ENCODE measurements around the gene IL1RN.
A peak's percentile ranks its signal among the peaks of the same experiment; 100 is the strongest.

IL1RN gene

GRCh38 chr2:113136828-113137775 is 9.7 kb downstream of the IL1RN start:
- peak; percentile 66 for TF ChIP-seq CTCF (IDR thresholded peaks at IDR 0.05; ENCODE audit: low read depth, low read length, missing control alignments)
- no peak overlapping the region for H3K4me3 ChIP-seq (ENCODE audit: low read depth, low read length)
- no peak for DNase-seq (ENCODE audit: low read depth)

- DNase-seq (ENCODE audit: low read depth), result no peak
Measured at GRCh38 chr2:113137827-113138226, 10.4 kb downstream of the IL1RN start.

GRCh38 chr2:113138428-113139322 is 11.3 kb downstream of the IL1RN start:
- H3K4me3 ChIP-seq (ENCODE audit: low read depth, low read length), result no peak overlapping the region
- peak; percentile 67 for TF ChIP-seq CTCF (IDR thresholded peaks at IDR 0.05; ENCODE audit: low read depth, low read length, missing control alignments)
- peak; percentile 68 for DNase-seq (ENCODE audit: low read depth)

More at GRCh38 chr2:113137827-113138226, 10.4 kb downstream of the IL1RN start:
- TF ChIP-seq CTCF (IDR thresholded peaks at IDR 0.05; ENCODE audit: low read depth, low read length, missing control alignments), result no peak
- no peak overlapping the region for H3K4me3 ChIP-seq (ENCODE audit: low read depth, low read length)

GRCh38 chr2:113141451-113141850 is 14.1 kb downstream of the IL1RN start:
- no peak for DNase-seq (ENCODE audit: low read depth)

GRCh38 chr2:113142290-113142689 is 14.9 kb downstream of the IL1RN start:
- no peak overlapping the region for H3K4me3 ChIP-seq (ENCODE audit: low read depth, low read length)
- no peak for DNase-seq (ENCODE audit: low read depth)
- TF ChIP-seq CTCF (IDR thresholded peaks at IDR 0.05; ENCODE audit: low read depth, low read length, missing control alignments), result no peak

More at GRCh38 chr2:113141451-113141850, 14.1 kb downstream of the IL1RN start:
- no peak for TF ChIP-seq CTCF (IDR thresholded peaks at IDR 0.05; ENCODE audit: low read depth, low read length, missing control alignments)
- H3K4me3 ChIP-seq (ENCODE audit: low read depth, low read length), result no peak overlapping the region

- no peak for TF ChIP-seq CTCF (IDR thresholded peaks at IDR 0.05; ENCODE audit: low read depth, low read length, missing control alignments)
- H3K4me3 ChIP-seq (ENCODE audit: low read depth, low read length), result no peak overlapping the region
- DNase-seq (ENCODE audit: low read depth), result no peak
Measured at GRCh38 chr2:113144259-113144658, 16.9 kb downstream of the IL1RN start.
